Mesendoderm (in vitro differentiated cells): ENCODE measurements around the gene TM4SF18.
A peak's percentile ranks its signal among the peaks of the same experiment; 100 is the strongest.

ENCODE experiments used
- DNase-seq: peaks from one replicate; pipeline ENCODE4 v3.0.0; 2013
- H2AK5ac ChIP-seq: 2 replicates; pipeline ENCODE4 v1.6.1; 2013; ENCODE audit warnings: low read length, inconsistent platforms
- H2BK120ac ChIP-seq: 2 replicates; pipeline ENCODE4 v1.6.1; 2013; ENCODE audit warnings: low read depth, mild to moderate bottlenecking, low read length, moderate library complexity, mixed read lengths
- H2BK15ac ChIP-seq: replicated peaks from 2 replicates; pipeline ENCODE4 v1.6.1; 2013; ENCODE audit warnings: low read depth, mild to moderate bottlenecking, moderate library complexity
- H2BK5ac ChIP-seq: 2 replicates; pipeline ENCODE4 v1.6.1; 2013; ENCODE audit warnings: low read length, inconsistent platforms
- H3K18ac ChIP-seq: 2 replicates; pipeline ENCODE4 v1.6.1; 2013; ENCODE audit warnings: mild to moderate bottlenecking, low read length, mixed read lengths
- H3K23ac ChIP-seq: one replicate; pipeline ENCODE4 v1.6.1; 2013; ENCODE audit warnings: low read length
- H3K27ac ChIP-seq: 2 replicates; pipeline ENCODE4 v1.5.1; 2013; ENCODE audit warnings: low read depth, mild to moderate bottlenecking, inconsistent platforms, low read length, moderate library complexity
- H3K27me3 ChIP-seq: 2 replicates; pipeline ENCODE4 v1.6.1; 2013; ENCODE audit warnings: low read length, control low read depth, mild to moderate bottlenecking, inconsistent platforms; ENCODE audit not compliant: insufficient read depth, poor library complexity
- H3K36me3 ChIP-seq: 2 replicates; pipeline ENCODE4 v1.6.1; 2013; ENCODE audit warnings: low read length, inconsistent platforms; ENCODE audit not compliant: control insufficient read depth, insufficient read depth
- H3K4ac ChIP-seq: one replicate; pipeline ENCODE4 v1.6.1; 2013; ENCODE audit warnings: low read depth, mild to moderate bottlenecking, low read length, moderate library complexity
- H3K4me1 ChIP-seq: 2 replicates; pipeline ENCODE4 v1.6.1; 2013; ENCODE audit warnings: low read depth, low read length, inconsistent platforms; ENCODE audit not compliant: control insufficient read depth
- H3K4me2 ChIP-seq: 2 replicates; pipeline ENCODE4 v1.6.1; 2013; ENCODE audit warnings: low read length
- H3K4me3 ChIP-seq: 2 replicates; pipeline ENCODE4 v1.5.1; 2013; ENCODE audit warnings: mild to moderate bottlenecking, low read length
- H3K56ac ChIP-seq: one replicate; pipeline ENCODE4 v1.6.1; 2013; ENCODE audit warnings: low read length
- H3K79me1 ChIP-seq: 2 replicates; pipeline ENCODE4 v1.6.1; 2013; ENCODE audit warnings: low read length, inconsistent platforms
- H3K79me2 ChIP-seq: 2 replicates; pipeline ENCODE4 v1.6.1; 2013; ENCODE audit warnings: mild to moderate bottlenecking, low read length; ENCODE audit not compliant: control insufficient read depth, insufficient read depth
- H3K9ac ChIP-seq: 2 replicates; pipeline ENCODE4 v1.6.1; 2013; ENCODE audit warnings: low read length, inconsistent platforms
- H4K5ac ChIP-seq: one replicate; pipeline ENCODE4 v1.6.1; 2013; ENCODE audit warnings: low read length
- H4K8ac ChIP-seq: one replicate; pipeline ENCODE4 v1.6.1; 2013; ENCODE audit warnings: low read depth, mild to moderate bottlenecking, control low read depth, low read length, moderate library complexity
- WGBS: extraction: QIAGEN DNeasy Blood & Tissue Kit; methylation state at CpG from one replicate; pipeline ENCODE4 v1.1.7; 2013; ENCODE audit warnings: low lambda C conversion rate, missing lambda C conversion rate; ENCODE audit not compliant: insufficient coverage; ENCODE audit errors: extremely low coverage; 5-methylcytosine and 5-hydroxymethylcytosine counted together

TM4SF18 gene

DNA sequence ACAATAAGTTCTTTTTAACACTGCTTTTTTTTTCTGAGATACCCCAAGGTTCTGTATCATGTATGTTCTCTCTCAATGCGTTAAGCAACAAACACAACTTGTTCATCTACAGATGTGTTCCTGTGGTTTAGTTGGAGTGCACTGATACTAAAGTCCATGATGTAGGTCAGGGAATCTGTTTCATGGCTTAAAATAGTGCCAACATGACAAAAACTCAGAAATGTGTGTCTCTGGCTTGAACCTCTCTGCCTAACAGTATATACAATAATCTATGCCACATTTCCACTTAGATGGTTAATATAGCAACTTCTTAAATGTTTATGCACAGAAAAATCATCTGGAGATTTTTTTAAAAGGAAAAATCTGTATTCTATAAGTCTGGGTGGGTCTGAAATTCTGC, 51.1 kb downstream of the TM4SF18 start:
- H3K27me3 ChIP-seq, result no peaks in the 10 kb centered on the region
- no peak overlapping the region for H3K4ac ChIP-seq
- H3K4me3 ChIP-seq, result no peak overlapping the region
- H3K18ac ChIP-seq, result no peak overlapping the region
- H3K23ac ChIP-seq, result no peak overlapping the region
- WGBS, result no CpG with 5 or more reads among the region's 1 CpG
- no peaks in the 10 kb centered on the region for H3K36me3 ChIP-seq
- H3K27ac ChIP-seq, result no peak overlapping the region
- no peaks in the 10 kb centered on the region for H3K79me1 ChIP-seq
- no peak overlapping the region for H2BK15ac ChIP-seq
- no peak overlapping the region for H3K4me2 ChIP-seq
- no peak overlapping the region for H4K8ac ChIP-seq
- H2AK5ac ChIP-seq, result no peak overlapping the region
- no peaks in the 10 kb centered on the region for H3K79me2 ChIP-seq
- no peak overlapping the region for H3K56ac ChIP-seq
- H3K9ac ChIP-seq, result no peak overlapping the region
- no peak overlapping the region for H4K5ac ChIP-seq
- peaks cover 4% of the 10 kb centered on the region for H3K4me1 ChIP-seq
- no peak overlapping the region for H2BK5ac ChIP-seq
- DNase-seq, result no peak
- H2BK120ac ChIP-seq, result no peak overlapping the region

GRCh38 chr3:149280671-149281349, 52.6 kb downstream of the TM4SF18 start:
- H3K27me3 ChIP-seq, result no peaks in the 10 kb centered on the region
- H2BK120ac ChIP-seq, result peak overlapping the region; percentile 51
- H3K4me2 ChIP-seq, result no peak overlapping the region
- no peaks in the 10 kb centered on the region for H3K36me3 ChIP-seq
- H3K23ac ChIP-seq, result no peak overlapping the region
- peak overlapping the region; percentile 4 for H3K56ac ChIP-seq
- no peak overlapping the region for H3K9ac ChIP-seq
- no peak overlapping the region for H4K5ac ChIP-seq
- no peak overlapping the region for H3K4ac ChIP-seq
- no peak overlapping the region for H3K4me3 ChIP-seq
- no peak overlapping the region for H2AK5ac ChIP-seq
- H3K79me1 ChIP-seq, result no peaks in the 10 kb centered on the region
- H2BK15ac ChIP-seq, result peak overlapping the region; percentile 36
- peaks cover 8% of the 10 kb centered on the region for H3K4me1 ChIP-seq
- H2BK5ac ChIP-seq, result no peak overlapping the region
- H3K27ac ChIP-seq, result no peak overlapping the region
- no peak overlapping the region for H3K18ac ChIP-seq
- no peak overlapping the region for H4K8ac ChIP-seq
- H3K79me2 ChIP-seq, result no peaks in the 10 kb centered on the region
- DNase-seq, result no peak
- WGBS, result no CpG with 5 or more reads among the region's 2 CpGs

DNA sequence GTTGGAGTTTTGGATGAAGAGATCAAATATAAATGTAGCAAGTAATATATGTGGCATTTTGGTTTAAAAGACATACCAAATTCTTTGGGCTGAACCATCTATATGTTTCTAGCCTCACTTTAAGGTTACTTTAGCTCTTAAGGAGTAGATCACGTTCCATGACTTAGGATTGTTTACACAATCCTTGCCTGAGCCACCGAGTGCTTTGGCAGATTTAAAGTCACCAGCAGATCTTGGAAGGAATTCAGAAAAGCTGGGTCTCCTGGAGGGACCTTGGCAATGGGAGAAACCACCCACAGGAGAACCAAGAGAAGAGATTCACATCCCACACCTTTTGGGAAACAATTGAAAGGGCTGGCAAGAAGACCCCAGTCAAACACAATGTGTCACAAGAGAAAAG, 54.5 kb downstream of the TM4SF18 start:
- WGBS, result no CpG with 5 or more reads among the region's 2 CpGs

GRCh38 chr3:149277331-149277813, 56.1 kb downstream of the TM4SF18 start:
- no CpG with 5 or more reads among the region's 3 CpGs for WGBS
- Histone ChIP-seq H2AK5ac (no peak overlapping the region), H3K79me2 (no peaks in the 10 kb centered on the region), H3K56ac (peak overlapping the region; percentile 6), H3K4me3 (no peak overlapping the region), H3K27me3 (no peaks in the 10 kb centered on the region), H3K18ac (peak overlapping the region; percentile 39), H3K9ac (no peak overlapping the region), H4K5ac (no peak overlapping the region), H2BK15ac (peak overlapping the region; percentile 57), H3K36me3 (no peaks in the 10 kb centered on the region), H3K4me2 (no peak overlapping the region), H3K79me1 (no peaks in the 10 kb centered on the region), H2BK5ac (no peak overlapping the region), H3K27ac (no peak overlapping the region), H2BK120ac (no peak overlapping the region), H3K4ac (no peak overlapping the region), H3K23ac (no peak overlapping the region), H4K8ac (no peak overlapping the region), H3K4me1 (peaks cover 8% of the 10 kb centered on the region)
- DNase-seq, result peak; percentile 54

More for the DNA sequence above, 54.5 kb downstream of the TM4SF18 start:
- Histone ChIP-seq H3K79me2 (no peaks in the 10 kb centered on the region), H3K9ac (no peak overlapping the region), H3K4me1 (peaks cover 8% of the 10 kb centered on the region), H2AK5ac (no peak overlapping the region), H3K18ac (peak overlapping the region; percentile 79), H3K56ac (no peak overlapping the region), H2BK5ac (no peak overlapping the region), H3K4me3 (no peak overlapping the region), H2BK120ac (no peak overlapping the region), H3K36me3 (no peaks in the 10 kb centered on the region), H3K4me2 (no peak overlapping the region), H3K23ac (no peak overlapping the region), H3K27me3 (no peaks in the 10 kb centered on the region), H2BK15ac (no peak overlapping the region), H4K8ac (no peak overlapping the region), H3K4ac (no peak overlapping the region), H4K5ac (no peak overlapping the region), H3K79me1 (no peaks in the 10 kb centered on the region), H3K27ac (no peak overlapping the region)
- no peak for DNase-seq

- Histone ChIP-seq H3K4me3 (no peak overlapping the region), H3K56ac (no peak overlapping the region), H3K79me2 (no peaks in the 10 kb centered on the region), H3K9ac (no peak overlapping the region), H3K4me1 (peaks cover 8% of the 10 kb centered on the region), H2BK5ac (no peak overlapping the region), H2AK5ac (no peak overlapping the region), H4K5ac (no peak overlapping the region), H3K36me3 (no peaks in the 10 kb centered on the region), H3K4ac (no peak overlapping the region), H3K23ac (no peak overlapping the region), H3K18ac (no peak overlapping the region), H3K27me3 (no peaks in the 10 kb centered on the region), H4K8ac (no peak overlapping the region), H2BK120ac (no peak overlapping the region), H2BK15ac (peak overlapping the region; percentile 36), H3K4me2 (no peak overlapping the region), H3K27ac (no peak overlapping the region), H3K79me1 (no peaks in the 10 kb centered on the region)
- no CpG with 5 or more reads among the region's 3 CpGs for whole genome bisulfite sequencing
- DNase-seq, result no peak
These were observed 56.8 kb downstream of the TM4SF18 start for GRCh38 chr3:149276619-149277018.

DNA sequence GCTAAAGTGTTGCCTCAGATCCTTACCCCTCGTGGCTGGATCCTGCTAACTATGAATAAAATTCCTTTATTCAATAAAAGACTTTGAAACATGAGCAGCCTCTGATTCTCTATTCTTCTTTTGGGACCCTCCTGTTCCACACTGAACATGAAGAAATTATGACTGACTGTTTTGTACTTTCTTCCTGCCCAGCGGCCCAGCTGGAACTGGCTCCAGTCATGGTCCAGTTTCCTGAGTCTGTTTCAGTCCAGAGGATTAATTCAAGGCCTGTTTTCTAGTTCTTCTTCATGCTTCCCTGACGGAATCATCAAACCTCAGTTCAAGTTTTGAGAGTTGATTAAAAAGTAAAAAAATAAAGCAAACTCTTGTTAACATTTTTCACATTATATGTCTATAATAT, 59.2 kb downstream of the TM4SF18 start:
- no peak overlapping the region for H3K27ac ChIP-seq
- no CpG with 5 or more reads among the region's 3 CpGs for WGBS
- no peak overlapping the region for H3K56ac ChIP-seq
- H2BK5ac ChIP-seq, result no peak overlapping the region
- H3K4me2 ChIP-seq, result no peak overlapping the region
- no peak overlapping the region for H3K9ac ChIP-seq
- H3K27me3 ChIP-seq, result no peaks in the 10 kb centered on the region
- H3K18ac ChIP-seq, result peak overlapping the region; percentile 54
- H4K5ac ChIP-seq, result no peak overlapping the region
- H3K23ac ChIP-seq, result no peak overlapping the region
- no peak for DNase-seq
- peaks cover 5% of the 10 kb centered on the region for H3K4me1 ChIP-seq
- no peak overlapping the region for H2BK15ac ChIP-seq
- H3K79me2 ChIP-seq, result no peaks in the 10 kb centered on the region
- H2BK120ac ChIP-seq, result no peak overlapping the region
- no peak overlapping the region for H3K4me3 ChIP-seq
- no peak overlapping the region for H2AK5ac ChIP-seq
- H4K8ac ChIP-seq, result no peak overlapping the region
- no peak overlapping the region for H3K4ac ChIP-seq
- H3K36me3 ChIP-seq, result no peaks in the 10 kb centered on the region
- no peaks in the 10 kb centered on the region for H3K79me1 ChIP-seq
